BE2C (cell line): Measurements from ENCODE around the gene DSEL.

Experiments used
- DNase-seq: peaks from one replicate; pipeline ENCODE4 v3.0.0-alpha.2; 2020
- H3K27me3 ChIP-seq: fragments of 250-450 bp; sonication (Bioruptor Pico); 2 replicates; pipeline ENCODE4 v1.5.1; 2020; ENCODE audit warnings: mild to moderate bottlenecking
- H3K36me3 ChIP-seq: fragments of 250-450 bp; sonication (Bioruptor Pico); 2 replicates; pipeline ENCODE4 v1.5.1; 2020; ENCODE audit warnings: mild to moderate bottlenecking
- H3K4me1 ChIP-seq: fragments of 250-450 bp; sonication (Bioruptor Pico); 2 replicates; pipeline ENCODE4 v1.5.1; 2020
- H3K4me3 ChIP-seq: 2 replicates; pipeline ENCODE4 v1.5.1; 2011; ENCODE audit warnings: low read depth, low read length
- H3K9me3 ChIP-seq: fragments of 250-450 bp; sonication (Bioruptor Pico); 2 replicates; pipeline ENCODE4 v1.5.1; 2020
- TF ChIP-seq, protein P1 (sequence below): IDR thresholded peaks from 2 replicates; pipeline ENCODE4 v1.5.1; 2012; ENCODE audit warnings: mild to moderate bottlenecking, low read depth, low read length

DSEL gene

DNA sequence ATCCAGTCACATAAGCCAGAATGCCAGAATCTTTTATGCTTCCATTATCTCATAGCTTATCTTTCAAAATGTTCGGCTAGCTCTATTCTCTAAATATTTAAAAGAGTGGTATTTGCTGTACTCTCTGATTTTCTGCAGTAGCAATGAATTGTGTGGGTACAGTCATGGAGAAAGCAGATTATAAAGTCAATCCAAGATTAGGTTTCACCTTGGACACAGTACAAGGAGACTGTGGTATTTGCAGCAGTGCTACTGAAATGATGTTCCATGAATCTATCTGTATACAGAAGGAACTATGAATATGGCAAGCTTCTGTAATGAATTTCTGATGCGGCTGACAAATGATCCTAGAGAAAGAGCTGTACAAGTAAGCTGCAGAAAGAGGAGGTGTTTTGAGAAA lies 15.4 kb upstream of the DSEL start:
- H3K36me3 ChIP-seq: no peaks in the 10 kb centered on the region

DNA sequence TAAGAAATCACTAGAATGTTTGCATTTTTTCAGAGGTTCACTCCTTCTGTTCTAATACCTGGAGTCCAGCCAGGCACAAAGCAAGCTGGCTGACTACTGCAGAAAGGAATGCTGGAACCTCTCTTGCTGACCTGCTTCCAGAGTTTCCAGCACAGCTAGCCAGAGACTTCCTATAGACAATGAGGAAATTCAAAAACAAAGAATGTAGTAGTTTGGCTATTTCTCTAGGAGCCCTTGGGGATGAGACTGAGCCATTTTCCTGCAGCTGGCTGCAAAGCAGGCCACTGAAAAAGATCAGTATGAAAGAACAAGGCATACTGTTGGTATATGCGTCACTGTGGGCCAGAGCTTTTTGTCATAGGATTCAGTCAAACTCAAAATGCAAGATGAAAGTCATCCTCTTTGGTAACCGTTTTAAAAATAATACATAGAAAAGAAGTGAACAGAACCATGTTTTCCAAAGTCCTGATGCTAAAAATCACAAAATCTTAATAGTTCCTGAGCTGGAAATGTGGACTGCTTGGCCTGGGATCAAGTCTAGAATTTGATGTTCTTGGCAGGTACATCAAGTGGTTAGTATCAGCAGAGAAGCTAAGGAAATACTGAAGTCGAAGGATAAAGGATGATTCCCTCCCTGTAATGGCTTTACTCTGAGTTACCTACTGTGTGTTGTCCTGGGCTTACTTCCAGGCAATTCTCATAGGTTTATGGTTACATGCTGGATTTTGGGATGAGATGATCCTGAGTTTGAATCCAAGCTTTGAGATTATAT lies 9.0 kb upstream of the DSEL start:
- Histone ChIP-seq H3K27me3 (no peaks in the 10 kb centered on the region), H3K4me3 (no peak overlapping the region), H3K36me3 (no peaks in the 10 kb centered on the region), H3K4me1 (no peaks in the 10 kb centered on the region), H3K9me3 (no peaks in the 10 kb centered on the region)
- TF ChIP-seq, protein P1, sequence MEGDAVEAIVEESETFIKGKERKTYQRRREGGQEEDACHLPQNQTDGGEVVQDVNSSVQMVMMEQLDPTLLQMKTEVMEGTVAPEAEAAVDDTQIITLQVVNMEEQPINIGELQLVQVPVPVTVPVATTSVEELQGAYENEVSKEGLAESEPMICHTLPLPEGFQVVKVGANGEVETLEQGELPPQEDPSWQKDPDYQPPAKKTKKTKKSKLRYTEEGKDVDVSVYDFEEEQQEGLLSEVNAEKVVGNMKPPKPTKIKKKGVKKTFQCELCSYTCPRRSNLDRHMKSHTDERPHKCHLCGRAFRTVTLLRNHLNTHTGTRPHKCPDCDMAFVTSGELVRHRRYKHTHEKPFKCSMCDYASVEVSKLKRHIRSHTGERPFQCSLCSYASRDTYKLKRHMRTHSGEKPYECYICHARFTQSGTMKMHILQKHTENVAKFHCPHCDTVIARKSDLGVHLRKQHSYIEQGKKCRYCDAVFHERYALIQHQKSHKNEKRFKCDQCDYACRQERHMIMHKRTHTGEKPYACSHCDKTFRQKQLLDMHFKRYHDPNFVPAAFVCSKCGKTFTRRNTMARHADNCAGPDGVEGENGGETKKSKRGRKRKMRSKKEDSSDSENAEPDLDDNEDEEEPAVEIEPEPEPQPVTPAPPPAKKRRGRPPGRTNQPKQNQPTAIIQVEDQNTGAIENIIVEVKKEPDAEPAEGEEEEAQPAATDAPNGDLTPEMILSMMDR: no peak
- no peak for DNase-seq

More for the DNA sequence above, 15.4 kb upstream of the DSEL start:
- H3K4me1 ChIP-seq: no peaks in the 10 kb centered on the region
- H3K27me3 ChIP-seq: no peaks in the 10 kb centered on the region
- no peak overlapping the region for H3K4me3 ChIP-seq
- no peak for DNase-seq
- TF ChIP-seq, protein P1: no peak
- no peaks in the 10 kb centered on the region for H3K9me3 ChIP-seq

DNA sequence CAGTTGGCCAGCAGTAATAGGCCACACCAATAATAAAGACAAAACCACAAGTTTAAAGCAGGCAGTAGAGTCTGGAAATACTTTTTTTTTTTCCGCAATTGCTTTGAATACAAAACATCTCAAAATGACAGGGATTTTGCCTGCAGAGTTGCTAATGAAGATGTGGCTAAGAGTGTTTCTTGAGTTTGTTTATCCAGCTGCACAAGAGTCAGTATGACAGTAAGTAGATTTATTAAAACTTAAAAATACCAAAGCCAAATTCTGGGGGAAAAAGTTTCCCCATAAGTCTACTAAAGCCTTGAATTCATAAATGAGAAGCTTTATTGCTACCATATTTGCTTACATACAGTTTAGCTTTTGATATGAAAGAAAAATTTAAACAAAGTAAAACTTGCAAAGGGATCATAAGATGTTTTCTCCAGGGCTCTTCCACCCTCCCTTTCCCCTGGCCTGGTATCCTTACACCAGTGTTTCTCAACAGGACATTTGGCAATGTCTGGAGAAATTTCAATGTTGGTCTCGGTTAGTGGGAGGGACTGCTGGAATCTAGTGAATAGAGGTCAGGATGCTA lies 3.9 kb upstream of the DSEL start:
- no peak for DNase-seq

DNA sequence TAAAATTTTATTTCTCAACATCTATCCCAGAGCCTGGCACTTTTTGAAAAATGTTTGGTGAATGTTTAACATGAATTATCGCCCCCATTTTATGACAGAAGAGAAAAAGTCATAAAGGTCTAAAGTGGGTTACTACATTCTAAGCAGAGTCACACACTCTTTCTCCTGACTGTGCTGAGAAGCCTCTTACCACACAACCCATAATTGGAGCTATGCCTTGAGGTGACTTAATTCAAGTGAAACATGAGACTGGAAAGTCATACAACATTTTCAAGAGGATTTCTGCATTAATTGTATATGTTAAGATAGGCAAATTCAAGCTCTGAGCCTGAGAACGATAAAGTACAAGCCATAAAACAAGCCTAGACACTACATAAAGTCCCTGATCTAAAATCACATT lies 3.1 kb upstream of the DSEL start:
- Histone ChIP-seq H3K9me3 (no peaks in the 10 kb centered on the region), H3K4me3 (no peak overlapping the region), H3K36me3 (no peaks in the 10 kb centered on the region), H3K27me3 (no peaks in the 10 kb centered on the region), H3K4me1 (no peaks in the 10 kb centered on the region)
- TF ChIP-seq, protein P1: no peak
- no peak for DNase-seq

More for the DNA sequence above, 3.9 kb upstream of the DSEL start:
- Histone ChIP-seq H3K36me3 (no peaks in the 10 kb centered on the region), H3K4me3 (no peak overlapping the region), H3K4me1 (no peaks in the 10 kb centered on the region), H3K27me3 (no peaks in the 10 kb centered on the region), H3K9me3 (no peaks in the 10 kb centered on the region)
- TF ChIP-seq, protein P1: no peak

DNA sequence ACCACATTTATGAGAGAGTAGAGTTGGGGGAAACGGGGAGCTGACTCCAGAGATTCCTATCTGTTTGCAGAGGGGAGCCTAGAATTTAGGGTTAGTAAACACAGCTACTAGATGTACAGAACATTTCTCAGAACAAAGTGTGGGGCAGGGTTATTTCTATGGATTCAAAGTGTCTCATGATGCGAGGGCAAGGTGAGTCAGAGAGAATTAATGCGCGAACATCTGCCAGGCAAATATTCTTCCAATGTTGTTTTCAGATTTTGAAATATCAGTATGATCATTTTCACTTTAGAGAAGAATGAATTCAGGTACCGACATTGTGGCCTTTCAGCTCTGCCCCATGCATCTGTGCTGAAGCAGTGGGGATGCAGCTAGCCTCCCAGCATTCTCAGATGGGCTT lies 2.0 kb upstream of the DSEL start:
- DNase-seq: no peak
- H3K27me3 ChIP-seq: no peaks in the 10 kb centered on the region
- no peaks in the 10 kb centered on the region for H3K36me3 ChIP-seq
- TF ChIP-seq, protein P1: no peak
- no peaks in the 10 kb centered on the region for H3K9me3 ChIP-seq
- H3K4me1 ChIP-seq: no peaks in the 10 kb centered on the region
- H3K4me3 ChIP-seq: no peak overlapping the region

DNA sequence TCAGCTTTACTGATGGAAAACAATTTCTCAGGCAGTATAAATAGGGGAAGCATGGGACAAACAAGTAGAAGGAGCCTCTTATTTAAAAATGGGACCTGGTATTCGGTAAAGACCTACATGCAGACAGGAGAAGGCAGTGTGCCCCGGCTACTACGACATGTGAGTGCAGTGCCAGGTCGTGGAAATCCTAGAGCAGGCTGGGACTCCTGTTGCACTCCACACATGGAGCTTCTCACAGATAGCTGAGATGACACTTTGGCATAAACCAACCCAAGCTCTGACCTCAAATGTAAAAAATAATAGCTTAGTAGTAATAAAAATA lies 885 bp upstream of the DSEL start:
- no peak for DNase-seq
- TF ChIP-seq, protein P1: no peak
- H3K27me3 ChIP-seq: no peaks in the 10 kb centered on the region
- H3K9me3 ChIP-seq: no peaks in the 10 kb centered on the region
- H3K36me3 ChIP-seq: no peaks in the 10 kb centered on the region
- H3K4me1 ChIP-seq: no peaks in the 10 kb centered on the region
- peak overlapping the region; percentile 55 for H3K4me3 ChIP-seq
